ENCODE measurements around the gene CHMP6.

DNA sequence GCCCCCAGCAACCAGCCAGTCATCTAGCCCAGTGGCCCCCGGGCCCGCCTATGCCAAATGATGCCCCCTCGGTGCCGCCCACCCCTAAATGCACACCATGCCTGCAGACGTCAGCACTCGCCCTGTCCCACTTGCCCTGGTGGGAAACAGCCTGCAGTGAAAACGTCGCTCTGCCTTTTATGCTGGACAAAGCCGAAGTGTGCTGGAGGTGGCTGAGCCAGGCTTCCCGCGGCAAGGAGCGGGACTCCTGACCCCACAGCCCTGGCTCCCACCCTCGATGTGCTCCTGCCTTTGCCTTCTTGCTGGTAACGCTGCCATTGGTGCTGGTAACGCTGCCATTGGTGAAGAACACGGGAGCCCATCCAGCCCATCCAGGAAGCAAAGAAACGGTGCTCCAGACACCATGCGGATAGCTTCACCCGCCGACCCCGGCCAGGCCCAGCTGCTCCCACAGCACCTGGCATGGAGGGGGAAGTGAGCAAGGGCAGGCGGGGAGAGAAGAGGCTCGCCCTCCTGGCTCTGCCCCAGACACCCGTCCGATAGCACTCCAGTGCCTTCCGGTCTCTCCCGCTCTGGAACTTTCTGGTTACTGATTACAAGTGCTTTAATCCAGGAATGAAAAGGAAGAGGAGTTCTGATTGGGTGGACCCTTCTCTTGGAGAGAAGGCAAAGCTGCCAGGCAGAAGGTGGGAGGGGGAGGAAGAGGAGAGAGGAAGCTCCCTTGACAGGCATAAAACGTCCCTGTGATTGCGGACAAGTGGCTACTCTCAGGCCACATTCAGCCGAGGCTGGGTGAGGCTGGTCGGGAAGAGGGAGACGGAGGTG lies 39.3 kb downstream of the CHMP6 start:
- TF ChIP-seq, protein P1, sequence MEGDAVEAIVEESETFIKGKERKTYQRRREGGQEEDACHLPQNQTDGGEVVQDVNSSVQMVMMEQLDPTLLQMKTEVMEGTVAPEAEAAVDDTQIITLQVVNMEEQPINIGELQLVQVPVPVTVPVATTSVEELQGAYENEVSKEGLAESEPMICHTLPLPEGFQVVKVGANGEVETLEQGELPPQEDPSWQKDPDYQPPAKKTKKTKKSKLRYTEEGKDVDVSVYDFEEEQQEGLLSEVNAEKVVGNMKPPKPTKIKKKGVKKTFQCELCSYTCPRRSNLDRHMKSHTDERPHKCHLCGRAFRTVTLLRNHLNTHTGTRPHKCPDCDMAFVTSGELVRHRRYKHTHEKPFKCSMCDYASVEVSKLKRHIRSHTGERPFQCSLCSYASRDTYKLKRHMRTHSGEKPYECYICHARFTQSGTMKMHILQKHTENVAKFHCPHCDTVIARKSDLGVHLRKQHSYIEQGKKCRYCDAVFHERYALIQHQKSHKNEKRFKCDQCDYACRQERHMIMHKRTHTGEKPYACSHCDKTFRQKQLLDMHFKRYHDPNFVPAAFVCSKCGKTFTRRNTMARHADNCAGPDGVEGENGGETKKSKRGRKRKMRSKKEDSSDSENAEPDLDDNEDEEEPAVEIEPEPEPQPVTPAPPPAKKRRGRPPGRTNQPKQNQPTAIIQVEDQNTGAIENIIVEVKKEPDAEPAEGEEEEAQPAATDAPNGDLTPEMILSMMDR (IDR thresholded peaks at IDR 0.05): no peak
- TF ChIP-seq POLR2A (IDR thresholded peaks at IDR 0.05): no peak
- no peak for TF ChIP-seq EP300 (IDR thresholded peaks at IDR 0.05)

All from suprapubic skin (tissue), 3 donors.